NB4 (cell line): ENCODE results near the gene CDC73.

Experiments used
- CTCF ChIP-seq: IDR thresholded peaks from one replicate; pipeline ENCODE4 v1.5.1; 2012; ENCODE audit warnings: low read depth, low read length
- MAX ChIP-seq: IDR thresholded peaks from 2 replicates; pipeline ENCODE4 v1.6.1; 2011; ENCODE audit warnings: low read depth, low read length

GRCh38 chr1:193176113-193176512 is 54.3 kb downstream of the CDC73 start:
- no peak for TF ChIP-seq CTCF
- TF ChIP-seq MAX: no peak
